SK-N-SH treated with all-trans-retinoic acid at 6 μM for 48 hours (cell line): ENCODE measurements around the gene LYRM4.

Experiments
- ATAC-seq: fragments of 200-7000 bp; cut with Tn5 transposase; 3 replicates; pipeline ENCODE4 v1.9.1; 2020; ENCODE audit warnings: mild to moderate bottlenecking, moderate library complexity
- CREB5 ChIP-seq: fragments of 250-450 bp; sonication (Bioruptor Pico); IDR thresholded peaks from 2 replicates; pipeline ENCODE4 v1.5.1; 2020; ENCODE audit warnings: low read depth, mild to moderate bottlenecking, moderate library complexity
- CSDC2 ChIP-seq: fragments of 250-450 bp; sonication (Bioruptor Pico); IDR thresholded peaks from 2 replicates; pipeline ENCODE4 v1.5.0; 2020; ENCODE audit warnings: mild to moderate bottlenecking, moderate library complexity
- CSRNP3 ChIP-seq: fragments of 250-450 bp; sonication (Bioruptor Pico); IDR thresholded peaks from 2 replicates; pipeline ENCODE4 v1.5.1; 2021; ENCODE audit warnings: mild to moderate bottlenecking, moderate library complexity
- ESRRG ChIP-seq: fragments of 250-450 bp; sonication (Bioruptor Pico); IDR thresholded peaks from 2 replicates; pipeline ENCODE4 v1.6.1; 2021; ENCODE audit warnings: mild to moderate bottlenecking
- OSR1 ChIP-seq: fragments of 250-450 bp; sonication (Bioruptor Pico); IDR thresholded peaks from 2 replicates; pipeline ENCODE4 v1.8.0; 2022; ENCODE audit warnings: moderate library complexity, mild to moderate bottlenecking, inconsistent platforms
- PATZ1 ChIP-seq: fragments of 250-450 bp; sonication (Bioruptor Pico); IDR thresholded peaks from 2 replicates; pipeline ENCODE4 v1.8.0; 2020; ENCODE audit warnings: mild to moderate bottlenecking, moderate library complexity, borderline replicate concordance
- POU6F1 ChIP-seq: fragments of 250-450 bp; sonication (Bioruptor Pico); IDR thresholded peaks from 2 replicates; pipeline ENCODE4 v1.8.0; 2021; ENCODE audit warnings: low read depth, mild to moderate bottlenecking, moderate library complexity, borderline replicate concordance
- RARB ChIP-seq: fragments of 250-450 bp; sonication (Bioruptor Pico); IDR thresholded peaks from 2 replicates; pipeline ENCODE4 v1.8.0; 2021; ENCODE audit warnings: mild to moderate bottlenecking, moderate library complexity
- SNAI2 ChIP-seq: fragments of 250-450 bp; sonication (Bioruptor Pico); IDR thresholded peaks from 2 replicates; pipeline ENCODE4 v1.5.0; 2020; ENCODE audit warnings: mild to moderate bottlenecking, moderate library complexity
- TCF4 ChIP-seq: fragments of 250-450 bp; sonication (Bioruptor Pico); IDR thresholded peaks from 2 replicates; pipeline ENCODE4 v1.8.0; 2021; ENCODE audit warnings: mild to moderate bottlenecking, moderate library complexity, borderline replicate concordance
- TSHZ2 ChIP-seq: fragments of 250-450 bp; sonication (Bioruptor Pico); IDR thresholded peaks from 2 replicates; pipeline ENCODE4 v1.5.0; 2020; ENCODE audit warnings: mild to moderate bottlenecking, moderate library complexity
- ZC3H10 ChIP-seq: fragments of 250-450 bp; sonication (Bioruptor Pico); IDR thresholded peaks from 2 replicates; pipeline ENCODE4 v1.5.1; 2021; ENCODE audit warnings: mild to moderate bottlenecking, moderate library complexity
- ZFP30 ChIP-seq: fragments of 450-650 bp; formaldehyde crosslinking; IDR thresholded peaks from 2 replicates; pipeline ENCODE4 v1.5.0; 2022; ENCODE audit warnings: mild to moderate bottlenecking, moderate library complexity
- ZNF565 ChIP-seq: fragments of 450-650 bp; formaldehyde crosslinking; conservative IDR thresholded peaks from 2 replicates; pipeline ENCODE4 v1.5.0; 2020; ENCODE audit warnings: low read depth, mild to moderate bottlenecking, moderate library complexity
- ZNF8 ChIP-seq: fragments of 450-650 bp; formaldehyde crosslinking; IDR thresholded peaks from 2 replicates; pipeline ENCODE4 v1.5.0; 2020; ENCODE audit warnings: mild to moderate bottlenecking, moderate library complexity

LYRM4 gene

GRCh38 chr6:5167501-5167900, 93.2 kb downstream of the LYRM4 start:
- ATAC-seq, result no peak
- TF ChIP-seq TCF4 (CRISPR knock-in tag) (no peak), ESRRG (CRISPR knock-in tag) (no peak)

- TF ChIP-seq SNAI2 (CRISPR knock-in tag) (no peak), RARB (CRISPR knock-in tag) (no peak), ZNF565 (CRISPR knock-in tag) (no peak), CSRNP3 (CRISPR knock-in tag) (no peak), TCF4 (CRISPR knock-in tag) (no peak), ZC3H10 (CRISPR knock-in tag) (no peak), TSHZ2 (CRISPR knock-in tag) (no peak), ESRRG (CRISPR knock-in tag) (no peak), ZNF8 (CRISPR knock-in tag) (no peak), PATZ1 (CRISPR knock-in tag) (no peak), OSR1 (CRISPR knock-in tag) (no peak), CREB5 (CRISPR knock-in tag) (no peak), CSDC2 (no peak), ZFP30 (CRISPR knock-in tag) (no peak), POU6F1 (CRISPR knock-in tag) (no peak)
- ATAC-seq, result no peak
Observed at GRCh38 chr6:5164092-5164491, 96.7 kb downstream of the LYRM4 start.

GRCh38 chr6:5163247-5163646, 97.5 kb downstream of the LYRM4 start:
- ATAC-seq, result no peak
- no peak for TF ChIP-seq PATZ1 (CRISPR knock-in tag)
- TF ChIP-seq ESRRG (CRISPR knock-in tag), result no peak
- TF ChIP-seq OSR1 (CRISPR knock-in tag), result no peak
- TF ChIP-seq ZC3H10 (CRISPR knock-in tag), result no peak
- no peak for TF ChIP-seq TSHZ2 (CRISPR knock-in tag)
